Measurements from ENCODE around the gene SRXN1. TPM values are rescaled to one million over a fixed set of nuclear protein-coding genes. Genes with fewer than 3 reads are reported as not detected.
A peak's percentile ranks its signal among the peaks of the same experiment; 100 is the strongest.

SRXN1 gene
- total RNA-seq, 6 donors from 2014 or later = 10.5 to 58.2 (median 32.7) TPM

DNA sequence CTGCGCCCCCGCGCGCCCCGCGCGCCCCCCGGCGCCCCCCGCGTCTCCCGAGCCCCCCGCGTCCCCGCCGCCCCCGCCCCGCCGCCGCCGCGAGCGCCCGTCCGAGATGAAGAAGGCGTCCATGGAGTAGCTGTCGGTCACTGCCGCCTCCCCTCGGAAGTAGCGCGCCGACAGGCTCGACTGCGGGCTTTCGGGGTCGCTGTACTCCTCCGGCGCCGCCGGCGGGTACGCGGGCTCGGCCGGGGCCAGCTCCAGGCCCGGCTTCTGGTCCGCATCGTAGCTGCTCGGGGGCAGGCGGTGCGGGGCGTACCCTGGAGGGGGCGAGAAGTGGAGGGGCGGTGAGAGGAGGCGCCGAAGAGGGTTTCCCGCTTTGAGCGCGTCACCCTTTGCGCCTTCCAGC is 11.2 kb upstream of the SRXN1 start:
- Histone ChIP-seq H3K4me3 (no peak overlapping the region), H3K9me3 (no peaks in the 10 kb centered on the region), H3K27ac (no peak overlapping the region), H3K27me3 (peaks cover 0 to 43% (median 20%) of the 10 kb centered on the region in 4 donors), H3K4me1 (peaks cover 3 to 18% (median 11%) of the 10 kb centered on the region in 4 donors), H3K36me3 (no peaks in the 10 kb centered on the region)
- TF ChIP-seq POLR2AphosphoS5 (IDR thresholded peaks at IDR 0.05) (no peak), POLR2A (IDR thresholded peaks at IDR 0.05) (no peak), EP300 (IDR thresholded peaks at IDR 0.05) (no peak)
- TF ChIP-seq, protein P1, sequence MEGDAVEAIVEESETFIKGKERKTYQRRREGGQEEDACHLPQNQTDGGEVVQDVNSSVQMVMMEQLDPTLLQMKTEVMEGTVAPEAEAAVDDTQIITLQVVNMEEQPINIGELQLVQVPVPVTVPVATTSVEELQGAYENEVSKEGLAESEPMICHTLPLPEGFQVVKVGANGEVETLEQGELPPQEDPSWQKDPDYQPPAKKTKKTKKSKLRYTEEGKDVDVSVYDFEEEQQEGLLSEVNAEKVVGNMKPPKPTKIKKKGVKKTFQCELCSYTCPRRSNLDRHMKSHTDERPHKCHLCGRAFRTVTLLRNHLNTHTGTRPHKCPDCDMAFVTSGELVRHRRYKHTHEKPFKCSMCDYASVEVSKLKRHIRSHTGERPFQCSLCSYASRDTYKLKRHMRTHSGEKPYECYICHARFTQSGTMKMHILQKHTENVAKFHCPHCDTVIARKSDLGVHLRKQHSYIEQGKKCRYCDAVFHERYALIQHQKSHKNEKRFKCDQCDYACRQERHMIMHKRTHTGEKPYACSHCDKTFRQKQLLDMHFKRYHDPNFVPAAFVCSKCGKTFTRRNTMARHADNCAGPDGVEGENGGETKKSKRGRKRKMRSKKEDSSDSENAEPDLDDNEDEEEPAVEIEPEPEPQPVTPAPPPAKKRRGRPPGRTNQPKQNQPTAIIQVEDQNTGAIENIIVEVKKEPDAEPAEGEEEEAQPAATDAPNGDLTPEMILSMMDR (IDR thresholded peaks at IDR 0.05) = no peak
- WGBS, 2 donors = 18% methylated on average over 24 of the region's 60 CpGs; no CpG with 5 or more reads in 1 of the 2 donors
- DNase-seq = peak in 1 of 2 donors; percentile 56
- no peak for ATAC-seq (ENCODE audit: low FRiP score in 2 of 2)

DNA sequence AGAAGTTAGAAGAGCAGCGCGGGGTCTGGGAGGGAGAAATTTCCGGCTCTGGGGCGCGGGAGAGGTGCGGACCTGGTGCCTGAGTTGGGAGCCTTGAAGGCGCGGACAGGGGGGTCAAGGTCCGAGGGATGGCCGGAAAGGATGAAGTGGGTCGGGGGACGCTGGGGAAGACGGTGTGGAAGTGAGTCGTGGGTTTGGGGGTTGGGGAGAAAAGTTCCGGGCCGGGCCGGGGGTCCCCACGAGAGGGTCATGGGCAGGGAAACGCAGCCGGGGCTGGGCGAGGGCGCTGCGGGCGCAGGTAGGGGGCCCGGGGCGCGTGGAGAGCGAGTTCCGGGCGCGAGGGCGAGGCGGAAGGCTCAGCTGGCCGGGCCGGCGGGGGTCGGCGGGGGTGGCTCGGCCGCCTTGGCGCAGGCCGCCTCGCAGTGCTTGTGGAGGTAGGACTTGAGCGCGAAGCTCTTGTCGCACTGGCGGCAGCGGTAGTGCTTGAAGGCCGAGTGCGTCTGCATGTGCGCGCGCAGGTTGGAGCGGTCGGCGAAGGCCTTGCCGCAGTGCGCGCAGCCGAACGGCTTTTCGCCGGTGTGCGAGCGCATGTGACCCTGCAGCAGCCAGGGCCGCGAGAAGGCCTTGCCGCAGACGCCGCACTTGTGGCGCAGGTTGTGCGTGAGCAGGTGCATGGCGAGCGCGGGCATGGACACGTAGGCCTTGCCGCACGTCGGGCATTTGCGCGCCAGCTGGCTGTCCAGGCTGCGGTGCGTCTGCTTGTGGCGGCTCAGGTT is 10.5 kb upstream of the SRXN1 start:
- peaks cover 3 to 20% (median 11%) of the 10 kb centered on the region in 4 donors for H3K4me1 ChIP-seq
- TF ChIP-seq, protein P1 (IDR thresholded peaks at IDR 0.05) = no peak
- no peak for TF ChIP-seq POLR2AphosphoS5 (IDR thresholded peaks at IDR 0.05)
- no peak for TF ChIP-seq EP300 (IDR thresholded peaks at IDR 0.05)
- TF ChIP-seq POLR2A (IDR thresholded peaks at IDR 0.05) = no peak
- peaks cover 0 to 43% (median 20%) of the 10 kb centered on the region in 4 donors for H3K27me3 ChIP-seq
- no peak overlapping the region for H3K4me3 ChIP-seq
- H3K27ac ChIP-seq = no peak overlapping the region
- DNase-seq (peak in 1 of 2 donors; percentile 83), ATAC-seq (ENCODE audit: low FRiP score in 2 of 2) (no peak)
- no peaks in the 10 kb centered on the region for H3K36me3 ChIP-seq
- no peaks in the 10 kb centered on the region for H3K9me3 ChIP-seq
- 9 to 12% methylated on average over 31 to 67 of the region's 84 CpGs for WGBS, 2 donors

DNA sequence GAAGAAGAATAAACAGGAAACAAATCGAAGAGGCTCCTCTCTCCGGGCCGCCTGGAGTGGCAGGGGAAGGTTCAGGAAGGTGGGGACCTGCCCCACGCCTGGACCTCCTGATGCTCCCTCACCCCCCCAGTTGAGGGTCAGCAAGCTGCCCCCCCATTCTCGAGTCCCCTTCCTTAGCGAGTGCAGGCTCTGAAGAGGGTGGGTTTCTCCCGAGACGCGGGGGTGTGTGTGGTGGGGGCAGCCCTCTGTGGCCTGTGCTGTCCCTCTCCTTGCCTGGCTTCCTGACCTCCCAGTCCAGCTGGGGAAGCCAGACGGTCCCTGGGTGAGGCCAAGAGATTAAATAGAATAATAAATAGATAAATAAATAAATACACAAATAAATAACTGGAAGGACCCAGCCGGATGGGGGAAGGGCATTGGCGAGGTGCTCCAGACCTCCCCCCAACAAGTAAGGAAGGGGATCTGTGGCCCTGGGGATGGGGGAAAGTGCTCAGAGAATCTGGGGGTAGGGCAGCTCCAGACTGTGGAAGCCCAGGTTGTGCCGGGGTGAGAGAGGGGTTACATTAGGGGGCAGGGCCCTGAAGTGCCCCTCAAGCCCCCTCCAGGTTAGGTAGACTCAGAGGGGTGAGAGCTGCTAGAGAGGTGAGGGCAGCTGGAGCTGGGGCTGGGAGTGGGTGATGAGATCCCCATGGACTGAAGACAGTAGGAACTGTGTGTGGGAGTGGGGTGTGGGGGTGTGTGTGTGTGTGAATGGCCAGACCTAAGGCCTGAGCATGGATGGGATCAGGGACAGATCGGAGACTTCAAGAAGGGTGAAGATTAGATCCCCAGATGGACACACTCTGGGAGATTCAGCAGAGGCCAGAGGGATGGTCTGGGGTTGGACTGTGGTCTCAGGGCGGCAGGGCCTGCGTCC is 9.5 kb upstream of the SRXN1 start:
- Histone ChIP-seq H3K4me1 (peaks cover 3 to 20% (median 11%) of the 10 kb centered on the region in 4 donors), H3K4me3 (no peak overlapping the region), H3K27me3 (peaks cover 0 to 43% (median 20%) of the 10 kb centered on the region in 4 donors), H3K9me3 (no peaks in the 10 kb centered on the region), H3K36me3 (no peaks in the 10 kb centered on the region), H3K27ac (no peak overlapping the region)
- ATAC-seq (ENCODE audit: low FRiP score in 2 of 2) (peak in 1 of 2 donors; percentile 24), DNase-seq (no peak)
- 23 to 27% methylated on average over 12 to 15 of the region's 16 CpGs for WGBS, 2 donors
- TF ChIP-seq POLR2AphosphoS5 (IDR thresholded peaks at IDR 0.05) = no peak
- TF ChIP-seq POLR2A (IDR thresholded peaks at IDR 0.05) = no peak
- TF ChIP-seq EP300 (IDR thresholded peaks at IDR 0.05) = no peak
- TF ChIP-seq, protein P1 (IDR thresholded peaks at IDR 0.05) = no peak

DNA sequence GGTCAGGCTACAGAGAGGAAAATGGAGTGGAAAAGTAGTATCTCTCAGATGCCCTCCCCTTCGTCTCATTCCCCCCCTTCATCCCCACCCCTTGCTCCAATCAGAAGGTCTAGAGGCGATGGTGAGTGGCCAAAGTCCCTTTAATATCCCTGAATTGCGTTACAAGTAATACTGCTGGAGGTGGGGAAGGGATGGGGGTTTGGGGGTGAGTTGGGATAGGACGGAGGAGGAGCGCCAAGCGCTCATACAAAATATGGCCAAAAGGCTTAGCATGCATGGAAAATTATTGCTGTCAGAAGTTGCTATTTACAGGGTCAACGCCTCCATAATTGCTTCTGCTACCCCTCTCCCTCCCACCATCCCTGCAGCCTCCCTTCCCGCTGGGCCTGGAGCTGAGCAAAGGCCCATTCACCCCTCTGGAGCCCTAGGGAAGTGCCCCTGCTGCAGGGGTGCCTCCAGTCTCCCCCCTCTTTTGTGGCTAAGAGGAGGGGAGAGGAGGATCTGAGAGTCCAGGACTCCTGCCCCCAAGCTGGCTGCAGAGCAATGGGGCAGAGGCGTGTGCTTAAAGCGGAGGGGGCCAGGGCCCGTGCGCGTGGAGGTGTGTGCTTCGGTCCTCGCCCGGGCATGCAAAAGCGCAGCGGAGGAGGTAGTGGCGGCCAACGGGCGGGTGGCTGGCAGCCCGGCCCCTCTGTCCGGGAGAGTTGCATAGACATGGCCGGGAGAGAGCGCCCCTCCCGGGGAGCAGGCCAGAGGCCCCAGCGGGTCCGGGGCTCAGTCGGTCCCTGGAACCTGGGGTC is 8.7 kb upstream of the SRXN1 start:
- WGBS, 2 donors = 26 to 28% methylated on average over 25 to 29 of the region's 29 CpGs
- Histone ChIP-seq H3K36me3 (no peaks in the 10 kb centered on the region), H3K4me1 (peaks cover 3 to 20% (median 11%) of the 10 kb centered on the region in 4 donors), H3K27ac (no peak overlapping the region), H3K27me3 (peaks cover 0 to 43% (median 20%) of the 10 kb centered on the region in 4 donors), H3K4me3 (no peak overlapping the region), H3K9me3 (no peaks in the 10 kb centered on the region)
- peak in 1 of 2 donors; percentile 71 for DNase-seq
- no peak for ATAC-seq (ENCODE audit: low FRiP score in 2 of 2)
- TF ChIP-seq, protein P1 (IDR thresholded peaks at IDR 0.05) = no peak
- TF ChIP-seq EP300 (IDR thresholded peaks at IDR 0.05) (no peak), POLR2A (IDR thresholded peaks at IDR 0.05) (no peak), POLR2AphosphoS5 (IDR thresholded peaks at IDR 0.05) (no peak)
